ENCODE measurements around the gene HSD17B2.

GRCh38 chr16:82083710-82084353 lies 48.8 kb downstream of the HSD17B2 start:
- TF ChIP-seq GATA3 (IDR thresholded peaks at IDR 0.05; ENCODE audit: low read depth, low read length) (no peak), GATA2 (IDR thresholded peaks at IDR 0.05; ENCODE audit: low read depth, low read length) (no peak)
